Vagina (tissue), 2 donors: ENCODE data around the gene DRICH1. TPM values are rescaled to one million over a fixed set of nuclear protein-coding genes. Genes with fewer than 3 reads are reported as not detected.
"Not testable (repeated sequence)": the region's sequence is repeated elsewhere in the genome, so short reads cannot be mapped to it uniquely, and the experiment has no call there.

Experiments
- DNase-seq, 2 donors: peaks; one replicate each; pipeline ENCODE4 v3.0.0-alpha.2; 2017; ENCODE audit errors: extremely low spot score in 2 of 2
- H3K27ac ChIP-seq: fragments of 200-600 bp; sonication (generic); one replicate; pipeline ENCODE4 v1.5.1; 2019
- H3K27me3 ChIP-seq: fragments of 200-600 bp; sonication (generic); one replicate; pipeline ENCODE4 v1.5.1; 2019
- H3K36me3 ChIP-seq, 2 donors: fragments of 200-600 bp; sonication (generic); one replicate each; pipeline ENCODE4 v1.5.1; 2017 to 2019
- H3K4me1 ChIP-seq: fragments of 200-600 bp; sonication (generic); one replicate; pipeline ENCODE4 v1.5.1; 2019
- H3K4me3 ChIP-seq, 2 donors: fragments of 200-600 bp; sonication (generic); 1 replicate in 1 of 2; 2 replicates in 1 of 2; pipeline ENCODE4 v1.5.1; 2016 to 2019
- H3K9me3 ChIP-seq: fragments of 200-600 bp; sonication (generic); one replicate; pipeline ENCODE4 v1.5.1; 2019
- POLR2A ChIP-seq, 2 donors: fragments of 450-650 bp; IDR thresholded peaks; one replicate each; pipeline ENCODE4 v1.6.1; 2017; ENCODE audit warnings: antibody characterized with exemption in 2 of 2, mild to moderate bottlenecking in 2 of 2, moderate library complexity in 2 of 2
- POLR2AphosphoS5 ChIP-seq, 2 donors: sonication (generic); formaldehyde crosslinking; IDR thresholded peaks; one replicate each; pipeline ENCODE4 v1.9.0; 2017; ENCODE audit warnings: antibody characterized with exemption in 2 of 2, mild to moderate bottlenecking in 2 of 2, low read depth in 1 of 2; ENCODE audit not compliant: insufficient read depth in 1 of 2
- intact Hi-C: fragments of 100-400 bp; cut with DNase I; formaldehyde crosslinking; loops from one replicate; pipeline ENCODE4 v1.15.1; 2023
- total RNA-seq: library from RNA; depleted of rRNA; stranded (reverse); fragments of >200 nt; gene quantifications from one replicate; pipeline ENCODE4 v1.2.3, GENCODE V29; 2016
- TF ChIP-seq, protein P1 (sequence below), 3 experiments: fragments of 450-650 bp in 2 of 3; fragments of 200-600 bp in 1 of 3; sonication (generic) in 1 of 3; IDR thresholded peaks; one replicate each; pipeline ENCODE4 v1.5.1; 2017 to 2019; ENCODE audit warnings: antibody characterized with exemption in 3 of 3, mild to moderate bottlenecking in 2 of 3, moderate library complexity in 2 of 3

Gene DRICH1
- total RNA-seq, 1 donor from 2014 or later = not detected

GRCh38 chr22:23627401-23628055 is 4.6 kb downstream of the DRICH1 start:
- H3K4me1 ChIP-seq, H3K27me3 ChIP-seq, DNase-seq, H3K4me3 ChIP-seq, H3K27ac ChIP-seq, H3K36me3 ChIP-seq, H3K9me3 ChIP-seq, intact Hi-C loops: not testable (repeated sequence)

DNA sequence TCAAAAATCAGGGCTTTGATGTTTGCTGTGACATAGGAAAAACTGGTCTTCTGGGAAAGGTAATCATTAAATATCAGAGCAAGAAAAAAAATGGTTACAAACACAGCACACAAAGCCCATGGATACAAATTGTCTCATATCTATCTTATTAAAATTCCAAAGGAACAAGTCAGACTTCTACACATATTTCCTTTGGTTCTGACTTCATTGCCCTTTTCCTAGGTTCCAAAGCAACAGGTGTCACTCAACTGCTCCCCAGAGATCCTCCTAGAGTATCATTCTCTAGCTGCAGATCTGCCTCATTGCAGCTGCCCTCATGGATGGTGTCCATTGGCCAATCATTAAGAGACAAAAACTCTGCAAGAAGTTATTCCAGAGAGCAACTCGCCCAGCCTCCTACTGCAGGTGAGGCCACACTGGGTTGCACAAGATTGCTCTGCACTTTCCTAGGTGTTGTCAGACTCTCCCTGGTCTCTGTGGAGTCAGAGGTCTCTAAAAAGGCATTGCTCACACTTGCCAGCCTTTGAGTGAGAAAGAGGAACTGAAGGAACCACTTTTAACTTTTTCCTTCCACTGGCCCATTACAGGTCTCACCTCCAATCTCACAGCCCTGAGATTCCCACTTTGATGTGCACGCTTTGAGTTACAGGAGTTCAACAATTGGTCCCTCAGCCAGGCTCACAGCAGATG is 5.7 kb downstream of the DRICH1 start:
- Histone ChIP-seq H3K4me3 (no peak overlapping the region), H3K4me1 (no peaks in the 10 kb centered on the region), H3K27me3 (no peaks in the 10 kb centered on the region), H3K36me3 (no peaks in the 10 kb centered on the region), H3K9me3 (no peaks in the 10 kb centered on the region), H3K27ac (no peak overlapping the region)
- intact Hi-C loops = no loop called here
- DNase-seq = no peak
- TF ChIP-seq POLR2AphosphoS5 (IDR thresholded peaks at IDR 0.05; ENCODE audit: insufficient read depth in 1 of 2, low read depth in 1 of 2) (no peak), POLR2A (IDR thresholded peaks at IDR 0.05) (no peak)
- TF ChIP-seq, protein P1, sequence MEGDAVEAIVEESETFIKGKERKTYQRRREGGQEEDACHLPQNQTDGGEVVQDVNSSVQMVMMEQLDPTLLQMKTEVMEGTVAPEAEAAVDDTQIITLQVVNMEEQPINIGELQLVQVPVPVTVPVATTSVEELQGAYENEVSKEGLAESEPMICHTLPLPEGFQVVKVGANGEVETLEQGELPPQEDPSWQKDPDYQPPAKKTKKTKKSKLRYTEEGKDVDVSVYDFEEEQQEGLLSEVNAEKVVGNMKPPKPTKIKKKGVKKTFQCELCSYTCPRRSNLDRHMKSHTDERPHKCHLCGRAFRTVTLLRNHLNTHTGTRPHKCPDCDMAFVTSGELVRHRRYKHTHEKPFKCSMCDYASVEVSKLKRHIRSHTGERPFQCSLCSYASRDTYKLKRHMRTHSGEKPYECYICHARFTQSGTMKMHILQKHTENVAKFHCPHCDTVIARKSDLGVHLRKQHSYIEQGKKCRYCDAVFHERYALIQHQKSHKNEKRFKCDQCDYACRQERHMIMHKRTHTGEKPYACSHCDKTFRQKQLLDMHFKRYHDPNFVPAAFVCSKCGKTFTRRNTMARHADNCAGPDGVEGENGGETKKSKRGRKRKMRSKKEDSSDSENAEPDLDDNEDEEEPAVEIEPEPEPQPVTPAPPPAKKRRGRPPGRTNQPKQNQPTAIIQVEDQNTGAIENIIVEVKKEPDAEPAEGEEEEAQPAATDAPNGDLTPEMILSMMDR (IDR thresholded peaks at IDR 0.05) = no peak

DNA sequence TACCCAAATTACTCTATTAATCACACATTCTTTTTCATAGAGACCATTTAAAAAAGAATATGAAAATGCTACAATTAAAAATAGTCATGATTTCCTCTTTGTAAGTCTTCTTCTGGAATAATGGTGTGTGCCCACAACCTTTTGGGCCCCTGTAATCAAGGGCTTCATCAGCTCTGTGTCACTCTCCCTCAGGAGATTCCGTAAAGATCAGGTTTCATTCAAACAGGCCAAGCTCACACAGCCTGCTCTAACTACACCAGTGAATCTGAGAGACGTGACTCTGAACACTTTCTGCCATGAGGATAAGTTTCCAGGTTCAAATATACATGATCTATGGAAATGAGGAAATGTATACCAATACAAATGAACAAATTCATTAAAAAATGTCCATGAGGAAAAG is 9.5 kb downstream of the DRICH1 start:
- DNase-seq = no peak
- Histone ChIP-seq H3K27ac (no peak overlapping the region), H3K27me3 (no peaks in the 10 kb centered on the region), H3K4me1 (no peaks in the 10 kb centered on the region), H3K9me3 (no peaks in the 10 kb centered on the region), H3K36me3 (no peaks in the 10 kb centered on the region), H3K4me3 (no peak overlapping the region)
- TF ChIP-seq, protein P1 (IDR thresholded peaks at IDR 0.05) = no peak
- no peak for TF ChIP-seq POLR2A (IDR thresholded peaks at IDR 0.05)
- TF ChIP-seq POLR2AphosphoS5 (IDR thresholded peaks at IDR 0.05; ENCODE audit: insufficient read depth in 1 of 2, low read depth in 1 of 2) = no peak
- intact Hi-C loops = no loop called here

DNA sequence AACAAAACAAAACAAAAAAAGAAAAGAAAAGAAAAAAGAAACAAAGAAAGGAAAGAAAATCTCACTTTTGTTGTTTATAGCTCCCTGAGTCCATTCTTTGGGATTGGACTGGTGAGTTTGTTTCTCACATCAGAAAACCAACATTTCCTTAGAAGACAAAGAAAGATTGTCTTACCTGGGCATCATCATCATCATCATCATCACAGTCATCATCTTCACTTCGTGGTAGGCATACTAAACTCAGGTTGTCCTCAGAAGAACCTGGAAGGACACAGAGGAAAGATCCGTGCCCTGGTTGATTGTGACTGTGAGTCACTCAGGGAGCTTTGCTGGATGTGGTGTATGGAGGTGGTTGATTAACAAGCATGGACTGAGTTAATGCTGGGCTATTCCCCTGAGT is 10.2 kb downstream of the DRICH1 start:
- H3K27ac ChIP-seq, H3K36me3 ChIP-seq, intact Hi-C loops, H3K27me3 ChIP-seq, DNase-seq, H3K4me3 ChIP-seq, H3K9me3 ChIP-seq, H3K4me1 ChIP-seq: not testable (repeated sequence)

DNA sequence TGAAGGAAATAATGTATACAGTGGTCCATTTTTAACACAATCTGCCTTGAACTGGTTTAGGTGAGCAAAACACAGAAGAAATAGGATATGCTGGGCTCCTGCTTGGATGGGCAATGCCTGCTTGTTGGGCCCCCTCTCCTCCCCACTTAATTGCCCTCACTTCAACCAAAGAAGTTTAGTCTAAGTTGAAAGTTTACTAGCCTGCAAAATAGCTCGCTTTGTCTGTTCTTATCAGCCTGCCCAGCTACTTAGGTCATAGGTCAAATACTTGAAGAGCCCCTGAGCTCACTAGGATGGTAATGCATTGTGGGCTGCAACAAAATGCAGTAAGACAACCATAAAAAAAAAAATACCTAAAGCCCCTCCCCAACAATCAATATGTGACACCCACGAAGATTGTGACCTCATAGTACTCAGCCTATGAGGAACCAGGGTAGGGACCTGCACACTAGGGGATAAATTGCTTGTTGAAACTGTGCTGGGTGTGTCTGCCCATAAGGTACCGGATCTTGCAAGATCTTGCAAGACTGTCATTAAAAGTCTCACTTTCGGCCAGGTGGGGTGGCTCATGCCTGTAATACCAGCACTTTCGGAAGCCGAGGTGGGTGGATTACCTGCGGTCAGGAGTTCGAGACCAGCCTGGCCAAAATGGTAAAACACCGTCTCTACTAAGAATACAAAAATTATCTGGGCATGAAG is 10.9 kb downstream of the DRICH1 start:
- H3K36me3 ChIP-seq = no peaks in the 10 kb centered on the region
- H3K4me1 ChIP-seq = no peaks in the 10 kb centered on the region
- H3K9me3 ChIP-seq = no peaks in the 10 kb centered on the region
- no peak for DNase-seq
- intact Hi-C loops = no loop called here
- no peak overlapping the region for H3K4me3 ChIP-seq
- no peak for TF ChIP-seq POLR2A (IDR thresholded peaks at IDR 0.05)
- TF ChIP-seq, protein P1 (IDR thresholded peaks at IDR 0.05) = no peak
- no peak for TF ChIP-seq POLR2AphosphoS5 (IDR thresholded peaks at IDR 0.05; ENCODE audit: insufficient read depth in 1 of 2, low read depth in 1 of 2)
- H3K27me3 ChIP-seq = no peaks in the 10 kb centered on the region
- H3K27ac ChIP-seq = no peak overlapping the region
